IMR-90 (cell line): Measurements from ENCODE around the gene ZNF439. TPM values are rescaled to one million over a fixed set of nuclear protein-coding genes. Genes with fewer than 3 reads are reported as not detected.

Source experiments
- ATAC-seq: fragments of 200-7000 bp; cut with Tn5 transposase; 2 replicates; pipeline ENCODE4 v1.9.1; 2020; ENCODE audit warnings: low read depth, mild to moderate bottlenecking, moderate library complexity
- BruUV-seq: library from RNA; stranded (reverse); fragments of 400-500 nt; replicated peaks from 2 replicates; lab custom pipeline; 2021; lab: Mats Ljungman, UMichigan
- CTCF ChIA-PET: fragments of 300-600 bp; formaldehyde crosslinking; extraction: SDS; loops from one replicate; lab custom pipeline; 2021; ENCODE audit warnings: antibody characterized with exemption; lab: Yijun Ruan, JAX
- POLR2A ChIA-PET: fragments of 300-600 bp; sonication (Branson Sonifier 250); formaldehyde crosslinking; loops from one replicate; lab custom pipeline; 2022; ENCODE audit warnings: antibody characterized with exemption; ENCODE audit not compliant: unreplicated experiment; lab: Charles Lee
- DNase-seq: peaks from one replicate; pipeline ENCODE4 v3.0.0; 2013
- H2AFZ ChIP-seq: replicated peaks from 2 replicates; pipeline ENCODE3; 2013; ENCODE audit warnings: low read length, mild to moderate bottlenecking; ENCODE audit not compliant: poor library complexity
- H2AK5ac ChIP-seq: 2 replicates; pipeline ENCODE4 v1.6.1; 2013; ENCODE audit warnings: low read depth, low read length, inconsistent platforms
- H2AK9ac ChIP-seq: replicated peaks from 2 replicates; pipeline ENCODE3; 2013; ENCODE audit warnings: mild to moderate bottlenecking, low read depth, low read length, moderate library complexity; ENCODE audit not compliant: poor library complexity
- H2BK120ac ChIP-seq: 2 replicates; pipeline ENCODE4 v1.6.1; 2013; ENCODE audit warnings: low read depth, low read length, inconsistent platforms
- H2BK15ac ChIP-seq: 3 replicates; pipeline ENCODE4 v1.6.1; 2013; ENCODE audit warnings: low read depth, low read length, inconsistent platforms
- H2BK20ac ChIP-seq: 2 replicates; pipeline ENCODE4 v1.6.1; 2013; ENCODE audit warnings: low read depth, mild to moderate bottlenecking, inconsistent platforms, low read length, moderate library complexity
- H2BK5ac ChIP-seq: 2 replicates; pipeline ENCODE4 v1.6.1; 2013; ENCODE audit warnings: mild to moderate bottlenecking, low read depth, low read length, inconsistent platforms; ENCODE audit not compliant: poor library complexity, severe bottlenecking
- H3K14ac ChIP-seq: replicated peaks from 2 replicates; pipeline ENCODE4 v1.6.1; 2013; ENCODE audit warnings: low read depth, low read length, inconsistent platforms
- H3K18ac ChIP-seq: 2 replicates; pipeline ENCODE4 v1.6.1; 2013; ENCODE audit warnings: low read depth, low read length, control low read depth
- H3K23ac ChIP-seq: 2 replicates; pipeline ENCODE4 v1.6.1; 2013; ENCODE audit warnings: low read depth, low read length, inconsistent platforms
- H3K27ac ChIP-seq: 2 replicates; pipeline ENCODE4 v1.5.1; 2013; ENCODE audit warnings: mild to moderate bottlenecking, control low read depth, low read length; ENCODE audit not compliant: insufficient read depth
- H3K27me3 ChIP-seq: 2 replicates; pipeline ENCODE4 v1.6.1; 2013; ENCODE audit warnings: low read length; ENCODE audit not compliant: control insufficient read depth, insufficient read depth
- H3K36me3 ChIP-seq: 2 replicates; pipeline ENCODE4 v1.6.1; 2013; ENCODE audit warnings: low read length, mixed read lengths; ENCODE audit not compliant: control insufficient read depth, insufficient read depth
- H3K4ac ChIP-seq: 2 replicates; pipeline ENCODE4 v1.6.1; 2013; ENCODE audit warnings: low read depth, low read length, inconsistent platforms
- H3K4me1 ChIP-seq: 2 replicates; pipeline ENCODE4 v1.6.1; 2013; ENCODE audit warnings: low read length, mixed read lengths; ENCODE audit not compliant: control insufficient read depth, insufficient read depth
- H3K4me2 ChIP-seq: 2 replicates; pipeline ENCODE4 v1.6.1; 2013; ENCODE audit warnings: low read depth, mild to moderate bottlenecking, control low read depth, low read length, moderate library complexity
- H3K4me3 ChIP-seq: 2 replicates; pipeline ENCODE4 v1.5.1; 2013; ENCODE audit warnings: low read depth, mild to moderate bottlenecking, control low read depth, low read length, moderate library complexity; ENCODE audit not compliant: insufficient read depth
- H3K56ac ChIP-seq: 2 replicates; pipeline ENCODE4 v1.6.1; 2013; ENCODE audit warnings: low read length, inconsistent platforms; ENCODE audit not compliant: insufficient read depth; ENCODE audit errors: extremely low read depth
- H3K79me1 ChIP-seq, 2 experiments: 2 replicates each; pipeline ENCODE4 v1.6.1; 2013; ENCODE audit warnings: low read length in 2 of 2, inconsistent platforms in 1 of 2, low read depth in 1 of 2
- H3K9ac ChIP-seq: 2 replicates; pipeline ENCODE4 v1.6.1; 2013; ENCODE audit warnings: low read depth, low read length, control low read depth
- H3K9me1 ChIP-seq: 2 replicates; pipeline ENCODE4 v1.6.1; 2013; ENCODE audit warnings: low read length, inconsistent platforms; ENCODE audit not compliant: insufficient read depth
- H3K9me3 ChIP-seq: 2 replicates; pipeline ENCODE4 v1.6.1; 2013; ENCODE audit warnings: low read length; ENCODE audit not compliant: control insufficient read depth, insufficient read depth
- H4K20me1 ChIP-seq: 2 replicates; pipeline ENCODE4 v1.6.1; 2013; ENCODE audit warnings: low read length, inconsistent platforms; ENCODE audit not compliant: insufficient read depth
- H4K5ac ChIP-seq: 2 replicates; pipeline ENCODE4 v1.6.1; 2013; ENCODE audit warnings: mild to moderate bottlenecking, low read depth, low read length, control low read depth
- H4K8ac ChIP-seq, 2 experiments: 2 replicates each; pipeline ENCODE4 v1.6.1; 2013; ENCODE audit warnings: low read depth in 2 of 2, low read length in 2 of 2, control low read depth in 1 of 2, inconsistent platforms in 1 of 2
- H4K91ac ChIP-seq: 2 replicates; pipeline ENCODE4 v1.6.1; 2013; ENCODE audit warnings: low read depth, low read length, inconsistent platforms; ENCODE audit not compliant: insufficient read depth
- BHLHE40 ChIP-seq: fragments of 150-350 bp; IDR thresholded peaks from 2 replicates; pipeline ENCODE4 v1.6.1; 2016; ENCODE audit warnings: mild to moderate bottlenecking, low read depth, low read length
- CEBPB ChIP-seq: IDR thresholded peaks from 2 replicates; pipeline ENCODE4 v1.6.1; 2012; ENCODE audit warnings: low read depth, low read length, improper control_type of control experiment
- CHD1 ChIP-seq: IDR thresholded peaks from 2 replicates; pipeline ENCODE4 v1.6.1; 2012; ENCODE audit warnings: low read depth, low read length, improper control_type of control experiment
- CTCF ChIP-seq: conservative IDR thresholded peaks from 2 replicates; pipeline ENCODE4 v1.5.1; 2012; ENCODE audit warnings: mild to moderate bottlenecking, low read depth, low read length, improper control_type of control experiment
- FOS ChIP-seq: fragments of 150-350 bp; IDR thresholded peaks from 2 replicates; pipeline ENCODE4 v1.6.1; 2016; ENCODE audit warnings: low read depth, low read length
- MAFK ChIP-seq: IDR thresholded peaks from 2 replicates; pipeline ENCODE4 v1.6.1; 2012; ENCODE audit warnings: low read depth, low read length, improper control_type of control experiment
- MAZ ChIP-seq: IDR thresholded peaks from 2 replicates; pipeline ENCODE4 v1.6.1; 2012; ENCODE audit warnings: low read depth, mild to moderate bottlenecking, low read length, improper control_type of control experiment, moderate library complexity, borderline replicate concordance
- MXI1 ChIP-seq: IDR thresholded peaks from 2 replicates; pipeline ENCODE4 v1.6.1; 2012; ENCODE audit warnings: low read depth, mild to moderate bottlenecking, low read length, moderate library complexity, borderline replicate concordance
- NFE2L2 ChIP-seq: fragments of 150-350 bp; IDR thresholded peaks from 2 replicates; pipeline ENCODE4 v1.6.1; 2016; ENCODE audit warnings: low read depth, mild to moderate bottlenecking, low read length
- POLR2A ChIP-seq: IDR thresholded peaks from 2 replicates; pipeline ENCODE4 v1.6.1; 2012; ENCODE audit warnings: mild to moderate bottlenecking, low read depth, low read length
- RAD21 ChIP-seq: IDR thresholded peaks from 2 replicates; pipeline ENCODE4 v1.6.1; 2012; ENCODE audit warnings: low read length, improper control_type of control experiment
- RCOR1 ChIP-seq: IDR thresholded peaks from 2 replicates; pipeline ENCODE4 v1.6.1; 2012; ENCODE audit warnings: mild to moderate bottlenecking, low read length, improper control_type of control experiment; ENCODE audit not compliant: insufficient replicate concordance
- RFX5 ChIP-seq: IDR thresholded peaks from 2 replicates; pipeline ENCODE4 v1.8.0; 2012; ENCODE audit warnings: low read depth, mild to moderate bottlenecking, low read length, moderate library complexity
- SMC3 ChIP-seq: fragments of 150-350 bp; IDR thresholded peaks from 2 replicates; pipeline ENCODE4 v1.6.1; 2016; ENCODE audit warnings: low read depth, mild to moderate bottlenecking, antibody characterized with exemption, low read length, moderate library complexity
- USF2 ChIP-seq: fragments of 150-350 bp; IDR thresholded peaks from 2 replicates; pipeline ENCODE4 v1.6.1; 2017; ENCODE audit warnings: mild to moderate bottlenecking, antibody characterized with exemption, low read length, low read depth
- WGBS, 2 experiments: methylation state at CpG; one replicate each; pipeline versions ENCODE4 v1.1.5 to v1.1.7; 2013; ENCODE audit warnings: missing lambda C conversion rate in 2 of 2; ENCODE audit not compliant: insufficient read length in 1 of 2; ENCODE audit errors: extremely low coverage in 2 of 2; 5-methylcytosine and 5-hydroxymethylcytosine counted together
- dilution Hi-C: fragments of 300-500 bp; cut with HindIII; formaldehyde crosslinking; loops from one replicate; pipeline ENCODE4 v1.14.3; 2018; ENCODE audit warnings: low sequenced_read_pairs; ENCODE audit not compliant: unreplicated experiment
- in situ Hi-C: fragments of 300-500 bp; cut with MboI; formaldehyde crosslinking; loops from 3 replicates; pipeline ENCODE4 v1.14.3; 2019; ENCODE audit warnings: low sequenced_read_pairs, inconsistent platforms, mixed read lengths
- intact Hi-C: fragments of 100-400 bp; cut with micrococcal nuclease; formaldehyde crosslinking; loops from 2 replicates; pipeline ENCODE4 v1.10.0; 2022
- polyA plus RNA-seq, 3 experiments: library from polyadenylated mRNA; depleted of rRNA; stranded (reverse); fragments of >200 nt; gene quantifications; 2 replicates each; pipeline ENCODE4 v1.2.3, GENCODE V29; 2012; ENCODE audit warnings: low replicate concordance in 1 of 3
- total RNA-seq: library from RNA; depleted of rRNA; stranded (reverse); fragments of >200 nt; gene quantifications from 2 replicates; pipeline ENCODE4 v1.2.3, GENCODE V29; 2012
- TF ChIP-seq, protein P1 (sequence below): fragments of 150-350 bp; IDR thresholded peaks from 2 replicates; pipeline ENCODE4 v1.6.1; 2016; ENCODE audit warnings: low read depth, mild to moderate bottlenecking, low read length, moderate library complexity, borderline replicate concordance

Gene ZNF439
- total and polyA plus RNA-seq, 2 of the 4 experiments (the other 2 are of a cell fraction), result 4.8 to 8.4 TPM

DNA sequence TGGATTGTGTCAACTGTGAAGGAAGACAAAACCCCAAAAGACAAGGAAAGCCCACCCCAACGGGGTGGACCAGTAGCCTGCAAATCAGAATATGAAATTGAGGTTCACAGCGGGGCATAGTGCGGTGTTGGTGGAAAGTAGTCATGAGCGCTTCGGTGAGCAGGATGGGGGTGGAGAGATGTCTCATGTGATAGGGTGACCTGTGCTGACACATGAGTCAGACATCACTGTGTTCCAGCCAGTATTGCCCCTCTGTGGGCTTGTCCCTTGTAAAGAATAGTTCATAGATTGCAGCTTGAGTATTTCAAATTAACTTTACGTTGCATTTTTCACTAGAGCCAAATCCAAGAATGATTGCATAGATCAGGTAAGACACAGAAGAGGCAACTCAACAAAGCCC is 46.3 kb downstream of the ZNF439 start:
- H3K18ac ChIP-seq, result no peak overlapping the region
- no peak overlapping the region for H2BK15ac ChIP-seq
- no peak overlapping the region for H3K4ac ChIP-seq
- H3K14ac ChIP-seq, result no peak overlapping the region
- BruUV-seq, result no TSS peak
- peaks cover 17% of the 10 kb centered on the region for H3K36me3 ChIP-seq
- H3K23ac ChIP-seq, result no peak overlapping the region
- TF ChIP-seq CHD1 (no peak), FOS (no peak), CTCF (no peak), POLR2A (no peak), MXI1 (no peak), RAD21 (no peak), MAFK (no peak), RCOR1 (no peak), CEBPB (no peak), RFX5 (no peak), MAZ (no peak), NFE2L2 (no peak), SMC3 (no peak), BHLHE40 (no peak), USF2 (no peak)
- TF ChIP-seq, protein P1, sequence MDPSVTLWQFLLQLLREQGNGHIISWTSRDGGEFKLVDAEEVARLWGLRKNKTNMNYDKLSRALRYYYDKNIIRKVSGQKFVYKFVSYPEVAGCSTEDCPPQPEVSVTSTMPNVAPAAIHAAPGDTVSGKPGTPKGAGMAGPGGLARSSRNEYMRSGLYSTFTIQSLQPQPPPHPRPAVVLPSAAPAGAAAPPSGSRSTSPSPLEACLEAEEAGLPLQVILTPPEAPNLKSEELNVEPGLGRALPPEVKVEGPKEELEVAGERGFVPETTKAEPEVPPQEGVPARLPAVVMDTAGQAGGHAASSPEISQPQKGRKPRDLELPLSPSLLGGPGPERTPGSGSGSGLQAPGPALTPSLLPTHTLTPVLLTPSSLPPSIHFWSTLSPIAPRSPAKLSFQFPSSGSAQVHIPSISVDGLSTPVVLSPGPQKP, result no peak
- ChIA-PET POLR2A (no interaction called here), CTCF (interaction anchor here (0.6 kb wide), 1 partner anchor 758 kb away, joined by 9 read pairs; no protein-coding TSS in a partner anchor)
- peaks cover 15 to 20% of the 10 kb centered on the region in 2 experiments; a peak in 3 of 4 replicates for H3K79me1 ChIP-seq
- no peak overlapping the region for H2AK9ac ChIP-seq
- no peak overlapping the region for H2AFZ ChIP-seq
- intact Hi-C loops (no loop called here), dilution Hi-C loops (no loop called here), in situ Hi-C loops (no loop called here)
- peaks cover 27% of the 10 kb centered on the region for H3K9me3 ChIP-seq
- H3K4me3 ChIP-seq, result no peak overlapping the region
- ATAC-seq (no peak), DNase-seq (no peak)
- H4K91ac ChIP-seq, result no peak overlapping the region
- H2AK5ac ChIP-seq, result no peak overlapping the region
- no peaks in the 10 kb centered on the region for H4K20me1 ChIP-seq
- H3K4me2 ChIP-seq, result no peak overlapping the region
- H2BK5ac ChIP-seq, result no peak overlapping the region
- no peaks in the 10 kb centered on the region for H3K27me3 ChIP-seq
- H2BK20ac ChIP-seq, result no peak overlapping the region
- H4K5ac ChIP-seq, result no peak overlapping the region
- no peak overlapping the region for H3K9ac ChIP-seq
- no peak overlapping the region for H4K8ac ChIP-seq
- whole genome bisulfite sequencing, 2 experiments, result 100% methylated on average over 2 of the region's 6 CpGs; no CpG with 5 or more reads in 1 of the 2 experiments
- no peak overlapping the region for H3K27ac ChIP-seq
- no peak overlapping the region for H2BK120ac ChIP-seq
- no peaks in the 10 kb centered on the region for H3K4me1 ChIP-seq
- H3K9me1 ChIP-seq, result no peaks in the 10 kb centered on the region
- no peak overlapping the region for H3K56ac ChIP-seq
